ENCODE measurements around the gene STOML3.

- TF ChIP-seq POLR2A (IDR thresholded peaks at IDR 0.05), result no peak
- TF ChIP-seq POLR2AphosphoS5 (IDR thresholded peaks at IDR 0.05), result no peak
Observed at GRCh38 chr13:38981096-38981495, 9.5 kb downstream of the STOML3 start.
